Measurements from ENCODE around the gene NIN. TPM values are rescaled to one million over a fixed set of nuclear protein-coding genes. Genes with fewer than 3 reads are reported as not detected.

The NIN gene
- total and polyA plus RNA-seq, 7 donors: 7.3 to 47.7 (median 24.3) TPM

- ATAC-seq (no peak), DNase-seq (no peak)
- Histone ChIP-seq H3K9me3 (no peaks in the 10 kb centered on the region), H3K27ac (no peak overlapping the region), H3K27me3 (ENCODE audit: insufficient read depth in 3 of 3, low read length in 2 of 3) (no peaks in the 10 kb centered on the region), H3K4me3 (no peak overlapping the region), H3K36me3 (ENCODE audit: insufficient read depth in 1 of 2, low read depth in 1 of 2) (no peaks in the 10 kb centered on the region), H3K4me1 (no peaks in the 10 kb centered on the region)
- 85 to 91% (median 86%) methylated on average over 10 of the region's 10 CpGs for WGBS, 3 donors
- TF ChIP-seq CTCF (IDR thresholded peaks at IDR 0.05): no peak
- intact Hi-C loops (cut with DNase I): no loop called here
Observed at GRCh38 chr14:50837271-50837670, 6.3 kb upstream of the NIN start.

GRCh38 chr14:50836515-50836914, 5.6 kb upstream of the NIN start:
- no peaks in the 10 kb centered on the region for H3K9me3 ChIP-seq
- TF ChIP-seq CTCF (IDR thresholded peaks at IDR 0.05): no peak
- WGBS, 3 donors: 91 to 98% (median 93%) methylated on average over 5 of the region's 5 CpGs
- no peaks in the 10 kb centered on the region for H3K4me1 ChIP-seq
- DNase-seq (no peak), ATAC-seq (no peak)
- H3K27me3 ChIP-seq (ENCODE audit: insufficient read depth in 3 of 3, low read length in 2 of 3): no peaks in the 10 kb centered on the region
- H3K27ac ChIP-seq: no peak overlapping the region
- intact Hi-C loops (cut with DNase I): no loop called here
- no peaks in the 10 kb centered on the region for H3K36me3 ChIP-seq (ENCODE audit: insufficient read depth in 1 of 2, low read depth in 1 of 2)
- H3K4me3 ChIP-seq: no peak overlapping the region

GRCh38 chr14:50835280-50835679, 4.3 kb upstream of the NIN start:
- no peak for DNase-seq
- H3K27ac ChIP-seq: no peak overlapping the region
- no peaks in the 10 kb centered on the region for H3K9me3 ChIP-seq
- no peaks in the 10 kb centered on the region for H3K4me1 ChIP-seq
- no peaks in the 10 kb centered on the region for H3K36me3 ChIP-seq (ENCODE audit: insufficient read depth in 1 of 2, low read depth in 1 of 2)
- no peak overlapping the region for H3K4me3 ChIP-seq
- TF ChIP-seq CTCF (IDR thresholded peaks at IDR 0.05): no peak
- no peak for ATAC-seq
- WGBS, 3 donors: 47 to 56% (median 55%) methylated on average over 2 of the region's 2 CpGs
- H3K27me3 ChIP-seq (ENCODE audit: insufficient read depth in 3 of 3, low read length in 2 of 3): no peaks in the 10 kb centered on the region
- intact Hi-C loops (cut with DNase I): no loop called here

- H3K9me3 ChIP-seq: no peaks in the 10 kb centered on the region
- 84 to 85% (median 84%) methylated on average over 5 of the region's 5 CpGs for WGBS, 3 donors
- H3K4me3 ChIP-seq: no peak overlapping the region
- no peak for TF ChIP-seq CTCF (IDR thresholded peaks at IDR 0.05)
- H3K27me3 ChIP-seq (ENCODE audit: insufficient read depth in 3 of 3, low read length in 2 of 3): no peaks in the 10 kb centered on the region
- H3K4me1 ChIP-seq: no peaks in the 10 kb centered on the region
- intact Hi-C loops (cut with DNase I): no loop called here
- DNase-seq (no peak), ATAC-seq (no peak)
- no peaks in the 10 kb centered on the region for H3K36me3 ChIP-seq (ENCODE audit: insufficient read depth in 1 of 2, low read depth in 1 of 2)
- no peak overlapping the region for H3K27ac ChIP-seq
Observed at GRCh38 chr14:50834802-50835276, 3.9 kb upstream of the NIN start.

- intact Hi-C loops (cut with DNase I): no loop called here
- Histone ChIP-seq H3K27ac (no peak overlapping the region), H3K4me1 (peaks cover 17% of the 10 kb centered on the region), H3K27me3 (ENCODE audit: insufficient read depth in 3 of 3, low read length in 2 of 3) (no peaks in the 10 kb centered on the region), H3K36me3 (ENCODE audit: insufficient read depth in 1 of 2, low read depth in 1 of 2) (no peaks in the 10 kb centered on the region), H3K9me3 (no peaks in the 10 kb centered on the region), H3K4me3 (no peak overlapping the region)
- ATAC-seq: no peak
- WGBS, 3 donors: 81 to 88% (median 83%) methylated on average over 6 of the region's 6 CpGs
- DNase-seq: no peak
- no peak for TF ChIP-seq CTCF (IDR thresholded peaks at IDR 0.05)
Observed at GRCh38 chr14:50832935-50833630, 2.1 kb upstream of the NIN start.

Measured in psoas muscle (tissue), 8 donors.